ENCODE results near the gene HSPB2.

Gene HSPB2

DNA sequence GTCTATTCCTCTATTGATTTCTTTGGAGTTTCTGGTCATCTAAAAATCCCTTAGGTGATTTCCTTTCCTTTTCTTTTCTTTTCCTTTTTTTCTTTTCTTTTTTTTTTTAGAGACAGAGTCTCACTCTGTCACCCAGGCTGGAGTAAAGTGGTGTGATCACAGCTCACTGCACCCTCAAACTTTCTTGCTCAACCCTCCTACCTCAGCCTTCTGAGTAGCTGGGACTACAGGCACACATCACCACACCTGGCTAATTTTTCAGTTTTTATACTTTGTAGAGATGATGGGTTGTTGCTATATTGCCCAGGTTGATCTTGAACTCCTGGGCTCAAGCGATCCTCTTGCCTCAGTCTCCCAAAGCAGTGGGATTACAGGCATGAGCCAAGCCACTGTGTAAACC lies 4.2 kb downstream of the HSPB2 start:
- Histone ChIP-seq H3K36me3 (ENCODE audit: control insufficient read depth, insufficient read depth, low read length) (no peaks in the 10 kb centered on the region), H3K4me1 (ENCODE audit: control insufficient read depth, insufficient read depth, low read length) (peaks cover 15% of the 10 kb centered on the region), H3K9ac (ENCODE audit: low read depth, low read length) (no peak overlapping the region), H3K9me3 (ENCODE audit: control insufficient read depth, insufficient read depth, low read length) (no peaks in the 10 kb centered on the region), H3K27me3 (ENCODE audit: control insufficient read depth, insufficient read depth, low read length) (no peaks in the 10 kb centered on the region), H3K4me3 (ENCODE audit: low read depth, low read length) (no peak overlapping the region), H3K27ac (ENCODE audit: low read depth, low read length) (no peak overlapping the region)

- H3K9ac ChIP-seq (ENCODE audit: low read depth, low read length) = no peak overlapping the region
- peaks cover 10% of the 10 kb centered on the region for H3K4me1 ChIP-seq (ENCODE audit: control insufficient read depth, insufficient read depth, low read length)
- no peaks in the 10 kb centered on the region for H3K36me3 ChIP-seq (ENCODE audit: control insufficient read depth, insufficient read depth, low read length)
- no peaks in the 10 kb centered on the region for H3K27me3 ChIP-seq (ENCODE audit: control insufficient read depth, insufficient read depth, low read length)
- H3K4me3 ChIP-seq (ENCODE audit: low read depth, low read length) = no peak overlapping the region
- no peaks in the 10 kb centered on the region for H3K9me3 ChIP-seq (ENCODE audit: control insufficient read depth, insufficient read depth, low read length)
- H3K27ac ChIP-seq (ENCODE audit: low read depth, low read length) = no peak overlapping the region
Observed at GRCh38 chr11:111917312-111917711, 4.8 kb downstream of the HSPB2 start.

- no peak overlapping the region for H3K27ac ChIP-seq (ENCODE audit: low read depth, low read length)
- H3K4me3 ChIP-seq (ENCODE audit: low read depth, low read length) = no peak overlapping the region
- H3K4me1 ChIP-seq (ENCODE audit: control insufficient read depth, insufficient read depth, low read length) = peaks cover 8% of the 10 kb centered on the region; the same call in 1 of the 2 replicates
- no peaks in the 10 kb centered on the region for H3K9me3 ChIP-seq (ENCODE audit: control insufficient read depth, insufficient read depth, low read length)
- no peaks in the 10 kb centered on the region for H3K27me3 ChIP-seq (ENCODE audit: control insufficient read depth, insufficient read depth, low read length)
- no peaks in the 10 kb centered on the region for H3K36me3 ChIP-seq (ENCODE audit: control insufficient read depth, insufficient read depth, low read length)
- H3K9ac ChIP-seq (ENCODE audit: low read depth, low read length) = no peak overlapping the region
Observed at GRCh38 chr11:111917788-111918187, 5.3 kb downstream of the HSPB2 start.

DNA sequence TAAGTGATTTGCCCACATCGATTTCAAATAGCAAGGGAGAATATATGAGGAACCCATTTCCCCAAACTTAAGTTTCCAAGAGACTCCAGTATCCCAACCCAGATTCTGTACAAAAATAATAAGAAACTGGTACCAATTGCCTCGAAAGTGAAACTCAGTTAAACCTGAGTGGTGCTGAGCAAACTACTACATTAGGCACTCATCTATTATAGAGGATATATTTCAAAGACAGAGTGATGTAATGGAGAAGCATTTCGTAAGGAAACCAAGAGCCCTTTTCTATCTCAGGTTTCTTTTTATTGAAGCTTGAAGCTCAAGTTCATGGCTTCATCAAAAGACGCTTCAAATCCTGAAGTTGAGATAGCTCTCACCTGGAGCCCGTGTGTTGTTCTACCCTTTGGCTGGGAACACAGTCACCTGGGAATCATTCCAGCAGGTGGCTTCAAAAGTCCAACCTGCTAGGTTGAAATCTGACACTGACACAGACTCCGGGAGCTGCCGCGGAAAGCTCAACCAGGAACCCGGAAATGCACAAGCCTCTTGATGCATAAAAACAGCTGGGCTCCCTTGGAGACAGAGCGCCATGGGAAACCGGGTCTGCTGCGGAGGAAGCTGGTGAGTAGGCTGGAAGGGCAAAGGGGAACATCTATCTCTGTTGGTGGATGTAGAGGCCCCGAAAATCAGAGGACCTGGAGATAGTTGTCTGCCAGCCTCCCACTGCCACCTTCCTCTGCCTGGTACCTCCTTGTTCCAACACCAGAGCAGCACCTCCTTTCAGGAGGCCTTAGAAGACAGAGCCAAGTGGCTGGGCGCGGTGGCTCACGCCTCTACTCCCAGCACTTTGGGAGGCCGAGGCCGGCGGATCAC lies 6.1 kb downstream of the HSPB2 start, which contains the start of gene C11orf52:
Gene C11orf52, plus strand, starts transcription at position 524 of the 867 bp plus-strand sequence. Its CDS starts 60 bp downstream, at position 584.
- Histone ChIP-seq H3K27ac (ENCODE audit: low read depth, low read length) (peak within 1 kb of the TSS; percentile 46), H3K4me1 (ENCODE audit: control insufficient read depth, insufficient read depth, low read length) (peaks cover 14% of the 10 kb centered on the region), H3K36me3 (ENCODE audit: control insufficient read depth, insufficient read depth, low read length) (no peaks in the 10 kb centered on the region), H3K9ac (ENCODE audit: low read depth, low read length) (no peak within 1 kb of the TSS), H3K9me3 (ENCODE audit: control insufficient read depth, insufficient read depth, low read length) (no peaks in the 10 kb centered on the region), H3K4me3 (ENCODE audit: low read depth, low read length) (peak within 1 kb of the TSS; percentile 39; the same call in 1 of the 2 replicates), H3K27me3 (ENCODE audit: control insufficient read depth, insufficient read depth, low read length) (no peaks in the 10 kb centered on the region)

- no peaks in the 10 kb centered on the region for H3K27me3 ChIP-seq (ENCODE audit: control insufficient read depth, insufficient read depth, low read length)
- peaks cover 17% of the 10 kb centered on the region for H3K4me1 ChIP-seq (ENCODE audit: control insufficient read depth, insufficient read depth, low read length)
- H3K9me3 ChIP-seq (ENCODE audit: control insufficient read depth, insufficient read depth, low read length) = no peaks in the 10 kb centered on the region
- H3K4me3 ChIP-seq (ENCODE audit: low read depth, low read length) = no peak overlapping the region
- H3K9ac ChIP-seq (ENCODE audit: low read depth, low read length) = no peak overlapping the region
- H3K36me3 ChIP-seq (ENCODE audit: control insufficient read depth, insufficient read depth, low read length) = no peaks in the 10 kb centered on the region
- H3K27ac ChIP-seq (ENCODE audit: low read depth, low read length) = no peak overlapping the region
Observed at GRCh38 chr11:111920908-111921307, 8.4 kb downstream of the HSPB2 start.

- peaks cover 24% of the 10 kb centered on the region for H3K4me1 ChIP-seq (ENCODE audit: control insufficient read depth, insufficient read depth, low read length)
Observed at GRCh38 chr11:111921541-111922230, 9.2 kb downstream of the HSPB2 start.

DNA sequence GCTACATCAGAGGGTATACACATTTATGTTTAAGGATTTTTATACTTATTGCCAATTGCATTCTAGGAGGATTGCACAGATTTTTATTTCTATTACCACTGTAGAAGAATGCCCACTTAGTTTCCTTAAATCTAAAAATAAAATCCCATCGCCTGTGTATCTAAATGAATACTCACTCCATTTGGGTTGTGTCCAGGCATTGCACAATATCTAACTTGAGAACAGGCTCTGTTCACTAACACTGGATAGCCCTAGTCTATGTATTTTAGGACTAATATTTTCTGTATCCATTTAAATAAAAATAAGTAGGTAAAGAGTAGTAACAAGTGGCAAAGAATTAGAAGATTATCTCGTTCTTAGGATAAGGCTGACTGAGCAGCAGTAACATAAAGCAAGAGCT lies 10.3 kb downstream of the HSPB2 start:
- peak overlapping the region; percentile 85 for H3K27ac ChIP-seq (ENCODE audit: low read depth, low read length)
- no peak overlapping the region for H3K9ac ChIP-seq (ENCODE audit: low read depth, low read length)
- peaks cover 24% of the 10 kb centered on the region for H3K4me1 ChIP-seq (ENCODE audit: control insufficient read depth, insufficient read depth, low read length)

More at GRCh38 chr11:111921541-111922230, 9.2 kb downstream of the HSPB2 start:
- Histone ChIP-seq H3K36me3 (ENCODE audit: control insufficient read depth, insufficient read depth, low read length) (no peaks in the 10 kb centered on the region), H3K27me3 (ENCODE audit: control insufficient read depth, insufficient read depth, low read length) (no peaks in the 10 kb centered on the region), H3K9me3 (ENCODE audit: control insufficient read depth, insufficient read depth, low read length) (no peaks in the 10 kb centered on the region), H3K27ac (ENCODE audit: low read depth, low read length) (no peak overlapping the region), H3K9ac (ENCODE audit: low read depth, low read length) (no peak overlapping the region), H3K4me3 (ENCODE audit: low read depth, low read length) (no peak overlapping the region)

GRCh38 chr11:111923351-111923788 lies 10.8 kb downstream of the HSPB2 start:
- peak overlapping the region; percentile 85 for H3K27ac ChIP-seq (ENCODE audit: low read depth, low read length)

More for the DNA sequence above, 10.3 kb downstream of the HSPB2 start:
- no peak overlapping the region for H3K4me3 ChIP-seq (ENCODE audit: low read depth, low read length)
- H3K9me3 ChIP-seq (ENCODE audit: control insufficient read depth, insufficient read depth, low read length) = no peaks in the 10 kb centered on the region
- no peaks in the 10 kb centered on the region for H3K36me3 ChIP-seq (ENCODE audit: control insufficient read depth, insufficient read depth, low read length)
- H3K27me3 ChIP-seq (ENCODE audit: control insufficient read depth, insufficient read depth, low read length) = no peaks in the 10 kb centered on the region

GRCh38 chr11:111923951-111924350 lies 11.4 kb downstream of the HSPB2 start:
- H3K27me3 ChIP-seq (ENCODE audit: control insufficient read depth, insufficient read depth, low read length) = no peaks in the 10 kb centered on the region
- H3K9me3 ChIP-seq (ENCODE audit: control insufficient read depth, insufficient read depth, low read length) = no peaks in the 10 kb centered on the region
- H3K36me3 ChIP-seq (ENCODE audit: control insufficient read depth, insufficient read depth, low read length) = no peaks in the 10 kb centered on the region
- peak overlapping the region; percentile 85 for H3K27ac ChIP-seq (ENCODE audit: low read depth, low read length)
- peaks cover 16% of the 10 kb centered on the region for H3K4me1 ChIP-seq (ENCODE audit: control insufficient read depth, insufficient read depth, low read length)
- no peak overlapping the region for H3K4me3 ChIP-seq (ENCODE audit: low read depth, low read length)
- H3K9ac ChIP-seq (ENCODE audit: low read depth, low read length) = no peak overlapping the region

More at GRCh38 chr11:111923351-111923788, 10.8 kb downstream of the HSPB2 start:
- Histone ChIP-seq H3K9me3 (ENCODE audit: control insufficient read depth, insufficient read depth, low read length) (no peaks in the 10 kb centered on the region), H3K4me3 (ENCODE audit: low read depth, low read length) (no peak overlapping the region), H3K4me1 (ENCODE audit: control insufficient read depth, insufficient read depth, low read length) (peaks cover 18% of the 10 kb centered on the region), H3K27me3 (ENCODE audit: control insufficient read depth, insufficient read depth, low read length) (no peaks in the 10 kb centered on the region), H3K9ac (ENCODE audit: low read depth, low read length) (no peak overlapping the region), H3K36me3 (ENCODE audit: control insufficient read depth, insufficient read depth, low read length) (no peaks in the 10 kb centered on the region)

DNA sequence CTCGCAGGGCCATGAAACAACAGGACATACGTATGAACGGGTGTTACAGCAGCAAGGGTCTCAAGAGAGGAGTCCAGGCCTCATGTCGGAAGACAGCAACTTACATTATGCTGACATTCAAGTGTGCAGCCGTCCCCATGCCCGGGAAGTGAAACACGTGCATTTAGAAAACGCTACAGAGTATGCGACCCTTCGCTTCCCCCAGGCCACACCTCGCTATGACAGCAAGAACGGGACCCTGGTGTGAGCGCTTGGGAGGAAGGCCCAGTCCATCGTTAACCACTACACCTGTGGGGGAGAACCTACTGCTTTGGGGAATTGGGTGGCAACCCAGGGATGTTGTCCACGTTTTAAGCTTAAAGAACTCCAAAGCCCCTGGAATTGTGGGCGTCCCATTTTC lies 13.4 kb downstream of the HSPB2 start:
- Histone ChIP-seq H3K36me3 (ENCODE audit: control insufficient read depth, insufficient read depth, low read length) (no peaks in the 10 kb centered on the region), H3K27ac (ENCODE audit: low read depth, low read length) (peak overlapping the region; percentile 86), H3K9me3 (ENCODE audit: control insufficient read depth, insufficient read depth, low read length) (no peaks in the 10 kb centered on the region), H3K4me1 (ENCODE audit: control insufficient read depth, insufficient read depth, low read length) (peaks cover 16% of the 10 kb centered on the region), H3K9ac (ENCODE audit: low read depth, low read length) (no peak overlapping the region), H3K27me3 (ENCODE audit: control insufficient read depth, insufficient read depth, low read length) (no peaks in the 10 kb centered on the region), H3K4me3 (ENCODE audit: low read depth, low read length) (no peak overlapping the region; the same call in 1 of the 2 replicates)
